Spinal cord (tissue), 10 donors: Measurements from ENCODE around the gene PDE4B. TPM values are rescaled to one million over a fixed set of nuclear protein-coding genes. Genes with fewer than 3 reads are reported as not detected.

Experiments
- DNase-seq, 6 donors: peaks; one replicate each; pipeline versions ENCODE4 v3.0.0 to v3.0.0-alpha.2; 2013 to 2015; ENCODE audit warnings: low spot score in 6 of 6, low read depth in 4 of 6
- H3K27ac ChIP-seq: one replicate; pipeline ENCODE4 v1.5.1; 2013; ENCODE audit warnings: low read depth, low read length, control low read depth
- H3K27me3 ChIP-seq: one replicate; pipeline ENCODE4 v1.6.1; 2013; ENCODE audit warnings: low read length; ENCODE audit not compliant: control insufficient read depth, insufficient read depth
- H3K36me3 ChIP-seq: one replicate; pipeline ENCODE4 v1.6.1; 2013; ENCODE audit warnings: low read length; ENCODE audit not compliant: control insufficient read depth, insufficient read depth
- H3K4me1 ChIP-seq: one replicate; pipeline ENCODE4 v1.6.1; 2013; ENCODE audit warnings: low read length; ENCODE audit not compliant: control insufficient read depth, insufficient read depth
- H3K4me3 ChIP-seq: one replicate; pipeline ENCODE4 v1.5.1; 2013; ENCODE audit warnings: low read depth, low read length, control low read depth
- H3K9me3 ChIP-seq: one replicate; pipeline ENCODE4 v1.6.1; 2013; ENCODE audit warnings: low read length; ENCODE audit not compliant: control insufficient read depth, insufficient read depth
- WGBS: methylation state at CpG from one replicate; pipeline ENCODE4 v1.1.5; 2013; ENCODE audit warnings: missing lambda C conversion rate; ENCODE audit not compliant: insufficient coverage; 5-methylcytosine and 5-hydroxymethylcytosine counted together
- polyA plus RNA-seq, 2 donors: library from polyadenylated mRNA; unstranded; fragments of 120-200 nt; gene quantifications; one replicate each; pipeline ENCODE4 v1.2.1, GENCODE V29; 2013; ENCODE audit not compliant: insufficient read length in 2 of 2
- total RNA-seq, 2 donors: library from RNA; depleted of rRNA in 1 of 2; stranded (reverse); fragments of 120-200 nt in 1 of 2; fragments of >200 nt in 1 of 2; gene quantifications; one replicate each; pipeline versions ENCODE4 v1.2.3 to v1.2.4, GENCODE V29; 2013 to 2014
- donor health status: healthy.

The PDE4B gene
- total and polyA plus RNA-seq, 4 donors = 57.7 to 181 (median 90.7) TPM

DNA sequence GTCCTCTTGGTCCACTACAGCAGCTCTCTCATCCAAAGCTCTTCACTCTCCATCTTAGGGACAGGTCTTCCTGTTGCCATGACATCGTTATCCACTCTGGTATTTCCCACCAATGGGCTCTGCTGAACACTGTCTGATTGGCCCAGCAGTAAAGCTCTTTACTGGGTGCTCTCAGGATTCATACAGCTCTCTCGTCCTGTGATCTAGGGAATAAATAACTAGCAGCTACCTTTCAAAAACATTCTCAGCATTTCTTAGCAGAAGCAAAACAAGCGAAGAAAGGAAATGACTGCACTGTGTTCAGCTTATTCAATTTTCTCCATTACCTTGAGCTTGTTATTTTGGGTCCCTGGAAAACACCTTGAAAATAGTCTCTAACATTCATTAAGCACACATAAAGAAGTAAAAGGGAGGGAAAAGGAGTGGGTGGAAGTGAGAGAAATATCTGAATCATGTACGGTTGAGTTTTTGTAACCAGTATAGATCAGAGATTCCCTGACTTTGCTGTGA is 577.8 kb downstream of the PDE4B start:
- Histone ChIP-seq H3K27me3 (no peaks in the 10 kb centered on the region), H3K27ac (no peak overlapping the region), H3K9me3 (no peaks in the 10 kb centered on the region), H3K4me1 (no peaks in the 10 kb centered on the region), H3K36me3 (peaks cover 17% of the 10 kb centered on the region), H3K4me3 (no peak overlapping the region)
- WGBS = 70% methylated on average over 2 of the region's 4 CpGs
- DNase-seq = no peak

DNA sequence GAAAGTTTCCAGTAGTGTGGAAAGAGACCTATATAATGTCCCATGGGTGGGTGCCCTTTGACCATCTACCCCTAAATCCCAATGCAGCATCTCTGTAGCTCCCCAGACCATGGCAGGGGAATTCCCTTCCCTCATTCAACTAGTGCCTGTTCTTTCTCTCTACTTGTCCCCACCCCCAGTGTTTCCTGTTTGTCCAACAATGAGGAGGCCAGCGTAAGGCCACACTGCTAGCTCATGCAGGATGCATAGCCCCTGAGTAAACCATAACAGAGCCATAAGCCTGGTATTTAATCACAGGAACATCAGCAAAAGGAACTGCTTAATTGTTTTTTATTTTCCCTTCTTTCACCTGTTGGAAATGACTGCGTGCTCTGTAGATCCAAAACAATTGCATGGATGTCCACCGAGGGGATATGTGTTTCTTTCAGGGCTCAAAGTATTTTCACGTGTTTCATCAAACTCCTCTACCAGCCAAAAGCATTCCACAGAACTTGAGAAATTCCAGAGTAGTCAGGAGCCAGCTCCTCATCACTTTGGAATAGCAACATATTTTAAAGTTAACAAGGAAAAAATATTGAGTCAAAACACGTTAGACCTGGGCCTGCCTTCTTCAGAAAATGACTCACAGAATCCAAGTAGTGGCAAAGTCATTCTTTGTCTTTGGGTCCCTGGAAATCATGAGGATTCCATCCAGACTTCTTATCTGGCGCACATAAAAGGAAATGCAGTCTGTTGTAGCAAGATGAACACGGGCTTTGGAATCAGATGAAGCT is 578.7 kb downstream of the PDE4B start:
- no peaks in the 10 kb centered on the region for H3K4me1 ChIP-seq
- 87% methylated on average over 6 of the region's 7 CpGs for WGBS
- H3K27me3 ChIP-seq = no peaks in the 10 kb centered on the region
- H3K9me3 ChIP-seq = no peaks in the 10 kb centered on the region
- no peak overlapping the region for H3K4me3 ChIP-seq
- DNase-seq = no peak
- H3K36me3 ChIP-seq = peaks cover 17% of the 10 kb centered on the region
- no peak overlapping the region for H3K27ac ChIP-seq

DNA sequence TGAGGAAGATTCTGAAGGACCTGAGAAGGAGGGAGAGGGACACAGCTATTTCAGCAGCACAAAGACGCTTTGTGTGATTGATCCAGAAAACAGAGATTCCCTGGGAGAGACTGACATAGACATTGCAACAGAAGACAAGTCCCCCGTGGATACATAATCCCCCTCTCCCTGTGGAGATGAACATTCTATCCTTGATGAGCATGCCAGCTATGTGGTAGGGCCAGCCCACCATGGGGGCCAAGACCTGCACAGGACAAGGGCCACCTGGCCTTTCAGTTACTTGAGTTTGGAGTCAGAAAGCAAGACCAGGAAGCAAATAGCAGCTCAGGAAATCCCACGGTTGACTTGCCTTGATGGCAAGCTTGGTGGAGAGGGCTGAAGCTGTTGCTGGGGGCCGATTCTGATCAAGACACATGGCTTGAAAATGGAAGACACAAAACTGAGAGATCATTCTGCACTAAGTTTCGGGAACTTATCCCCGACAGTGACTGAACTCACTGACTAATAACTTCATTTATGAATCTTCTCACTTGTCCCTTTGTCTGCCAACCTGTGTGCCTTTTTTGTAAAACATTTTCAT is 579.9 kb downstream of the PDE4B start:
- H3K4me3 ChIP-seq = no peak overlapping the region
- H3K4me1 ChIP-seq = no peaks in the 10 kb centered on the region
- WGBS = 94% methylated on average over 6 of the region's 6 CpGs
- peak overlapping the region; percentile 1 for H3K27ac ChIP-seq
- no peaks in the 10 kb centered on the region for H3K9me3 ChIP-seq
- H3K36me3 ChIP-seq = peaks cover 17% of the 10 kb centered on the region
- no peaks in the 10 kb centered on the region for H3K27me3 ChIP-seq
- no peak for DNase-seq

DNA sequence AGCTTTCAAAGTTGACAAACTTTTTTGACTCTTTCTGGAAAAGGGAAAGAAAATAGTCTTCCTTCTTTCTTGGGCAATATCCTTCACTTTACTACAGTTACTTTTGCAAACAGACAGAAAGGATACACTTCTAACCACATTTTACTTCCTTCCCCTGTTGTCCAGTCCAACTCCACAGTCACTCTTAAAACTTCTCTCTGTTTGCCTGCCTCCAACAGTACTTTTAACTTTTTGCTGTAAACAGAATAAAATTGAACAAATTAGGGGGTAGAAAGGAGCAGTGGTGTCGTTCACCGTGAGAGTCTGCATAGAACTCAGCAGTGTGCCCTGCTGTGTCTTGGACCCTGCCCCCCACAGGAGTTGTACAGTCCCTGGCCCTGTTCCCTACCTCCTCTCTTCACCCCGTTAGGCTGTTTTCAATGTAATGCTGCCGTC is 580.5 kb downstream of the PDE4B start:
- Histone ChIP-seq H3K27ac (peak overlapping the region; percentile 1), H3K4me3 (no peak overlapping the region)

DNA sequence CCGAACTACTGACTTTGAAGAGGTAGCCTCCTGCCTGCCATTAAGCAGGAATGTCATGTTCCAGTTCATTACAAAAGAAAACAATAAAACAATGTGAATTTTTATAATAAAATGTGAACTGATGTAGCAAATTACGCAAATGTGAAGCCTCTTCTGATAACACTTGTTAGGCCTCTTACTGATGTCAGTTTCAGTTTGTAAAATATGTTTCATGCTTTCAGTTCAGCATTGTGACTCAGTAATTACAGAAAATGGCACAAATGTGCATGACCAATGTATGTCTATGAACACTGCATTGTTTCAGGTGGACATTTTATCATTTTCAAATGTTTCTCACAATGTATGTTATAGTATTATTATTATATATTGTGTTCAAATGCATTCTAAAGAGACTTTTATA is 581.5 kb downstream of the PDE4B start:
- peaks cover 15% of the 10 kb centered on the region for H3K36me3 ChIP-seq
- H3K9me3 ChIP-seq = no peaks in the 10 kb centered on the region
- WGBS = 100% methylated on average over 1 of the region's 2 CpGs
- H3K4me1 ChIP-seq = no peaks in the 10 kb centered on the region
- H3K4me3 ChIP-seq = no peak overlapping the region
- no peaks in the 10 kb centered on the region for H3K27me3 ChIP-seq
- no peak for DNase-seq
- H3K27ac ChIP-seq = no peak overlapping the region

More for the DNA sequence above, 580.5 kb downstream of the PDE4B start:
- Histone ChIP-seq H3K27me3 (no peaks in the 10 kb centered on the region), H3K9me3 (no peaks in the 10 kb centered on the region), H3K4me1 (no peaks in the 10 kb centered on the region), H3K36me3 (peaks cover 17% of the 10 kb centered on the region)
- WGBS = 74% methylated on average over 3 of the region's 4 CpGs
- DNase-seq = no peak

DNA sequence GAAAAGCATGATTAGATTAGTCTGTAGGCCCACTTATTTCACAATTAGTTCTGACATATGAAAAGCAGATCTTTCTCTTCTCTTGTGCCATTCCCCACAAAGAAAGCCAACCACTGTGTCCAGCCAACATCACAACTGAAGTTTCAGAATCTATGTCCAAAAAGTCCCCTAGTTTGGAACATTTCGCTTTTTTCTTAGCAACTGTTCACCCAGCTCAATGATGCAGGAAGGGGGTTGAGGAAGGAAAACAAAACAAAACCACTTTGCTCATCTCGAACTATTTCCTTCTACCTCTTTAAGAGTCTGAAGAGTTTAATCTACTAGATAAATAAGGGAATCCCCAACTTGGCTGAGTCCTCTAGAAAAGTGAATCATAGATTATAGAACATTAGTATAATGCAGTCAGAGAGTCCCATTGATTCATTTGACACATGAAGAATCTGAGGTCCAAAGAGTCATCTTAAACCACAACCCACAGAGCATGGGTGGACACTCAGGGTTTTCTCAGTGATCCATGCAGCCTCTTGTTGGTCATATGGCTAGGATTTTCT is 581.9 kb downstream of the PDE4B start:
- Histone ChIP-seq H3K27me3 (no peaks in the 10 kb centered on the region), H3K4me1 (no peaks in the 10 kb centered on the region), H3K36me3 (peaks cover 13% of the 10 kb centered on the region), H3K9me3 (no peaks in the 10 kb centered on the region), H3K27ac (no peak overlapping the region), H3K4me3 (no peak overlapping the region)
- DNase-seq = peak in 1 of 6 donors; percentile 56
- no CpG with 5 or more reads among the region's 2 CpGs for WGBS

DNA sequence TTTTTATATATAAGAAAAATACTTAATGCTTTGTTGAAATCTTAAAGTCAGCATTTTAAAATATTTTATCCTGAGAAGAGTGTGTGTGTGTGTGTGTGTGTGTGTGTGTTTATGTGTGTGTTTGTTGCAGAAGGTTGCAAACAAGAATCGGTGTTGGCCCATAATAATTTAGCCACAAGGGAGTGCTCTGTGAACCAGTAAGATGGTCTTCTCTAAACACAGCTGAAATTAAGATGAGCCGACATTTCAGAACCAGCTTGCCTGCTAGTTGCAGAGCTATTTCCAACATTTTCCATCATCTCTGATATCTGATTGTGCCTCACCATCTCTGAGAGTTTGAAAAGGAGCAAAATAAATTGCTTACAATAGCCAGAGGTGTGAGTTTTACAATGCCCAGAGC is 582.4 kb downstream of the PDE4B start:
- H3K27ac ChIP-seq = no peak overlapping the region
- DNase-seq = no peak
- peaks cover 13% of the 10 kb centered on the region for H3K36me3 ChIP-seq
- no peak overlapping the region for H3K4me3 ChIP-seq
- no peaks in the 10 kb centered on the region for H3K4me1 ChIP-seq
- WGBS = 57% methylated on average over 1 of the region's 2 CpGs
- no peaks in the 10 kb centered on the region for H3K9me3 ChIP-seq
- no peaks in the 10 kb centered on the region for H3K27me3 ChIP-seq

DNA sequence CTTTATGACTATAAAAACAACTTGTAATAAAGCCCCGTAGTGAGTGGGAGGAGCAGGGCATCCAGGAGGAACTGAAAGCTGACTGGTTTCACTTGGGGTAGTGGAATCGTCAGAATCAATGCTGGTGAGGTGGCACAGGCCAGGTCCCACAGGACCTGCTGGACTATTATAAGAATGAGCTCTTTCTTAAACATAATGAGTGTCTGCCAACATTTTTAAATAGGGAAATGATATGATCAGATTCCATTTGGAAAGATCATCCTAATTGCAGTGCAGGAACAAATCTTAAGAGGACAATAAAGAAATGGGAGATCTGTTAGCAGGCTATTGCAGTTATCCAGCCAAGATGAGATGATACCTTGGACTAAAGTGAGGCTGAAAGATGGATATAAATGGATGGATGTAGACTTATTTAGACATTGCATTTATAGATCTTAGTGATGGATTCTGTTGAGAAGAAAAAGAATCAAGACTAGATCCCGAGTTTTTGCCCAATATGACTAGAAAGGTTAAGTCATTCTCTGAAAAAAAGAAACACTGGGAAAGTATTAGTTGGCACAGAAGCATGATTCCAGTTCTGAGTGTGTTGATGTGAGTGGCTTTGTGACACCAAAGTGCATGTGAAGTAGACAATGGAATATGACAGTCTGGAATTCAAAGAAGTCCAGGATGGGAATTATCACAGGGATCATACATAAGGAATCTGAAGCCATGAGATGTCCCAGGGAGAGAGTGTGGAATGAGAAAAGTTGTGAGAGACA is 587.9 kb downstream of the PDE4B start:
- Histone ChIP-seq H3K27me3 (no peaks in the 10 kb centered on the region), H3K4me1 (no peaks in the 10 kb centered on the region), H3K27ac (no peak overlapping the region), H3K36me3 (no peaks in the 10 kb centered on the region), H3K4me3 (no peak overlapping the region), H3K9me3 (no peaks in the 10 kb centered on the region)
- no peak for DNase-seq
- 100% methylated on average over 1 of the region's 3 CpGs for WGBS

DNA sequence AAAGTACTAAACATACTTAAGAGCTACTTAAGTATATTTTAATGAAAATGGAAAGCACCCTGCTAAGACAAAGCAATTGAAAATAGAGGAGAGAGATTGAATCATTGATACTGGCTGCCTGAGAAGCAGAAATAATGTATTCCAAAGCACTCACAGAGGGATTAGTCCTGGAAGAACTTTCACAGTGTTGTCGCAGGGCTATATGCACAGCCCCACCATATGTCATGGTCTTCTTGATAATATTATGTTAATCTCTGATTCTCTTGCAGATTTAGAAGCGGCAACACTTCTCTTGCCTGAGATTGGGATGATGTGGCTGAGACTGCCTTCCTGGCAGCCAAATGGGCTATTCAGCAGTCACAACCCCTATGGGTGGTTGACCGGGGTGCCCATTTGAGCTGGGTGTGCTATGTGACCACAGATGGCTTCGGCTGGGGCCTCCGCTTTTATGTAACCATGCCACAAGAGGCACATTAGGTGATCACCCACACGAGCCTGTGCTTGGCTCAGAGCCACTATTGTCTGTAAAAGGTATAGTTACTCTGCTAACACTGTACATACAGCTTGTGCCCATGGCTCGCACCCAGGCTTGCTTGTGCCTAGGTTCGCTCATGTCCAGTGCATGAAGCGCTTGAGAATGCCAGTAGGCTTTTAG is 589.1 kb downstream of the PDE4B start:
- H3K4me3 ChIP-seq = no peak overlapping the region
- no peaks in the 10 kb centered on the region for H3K36me3 ChIP-seq
- no peaks in the 10 kb centered on the region for H3K4me1 ChIP-seq
- H3K27ac ChIP-seq = no peak overlapping the region
- H3K9me3 ChIP-seq = no peaks in the 10 kb centered on the region
- no peaks in the 10 kb centered on the region for H3K27me3 ChIP-seq
- peak in 1 of 6 donors; percentile 74 for DNase-seq
- WGBS = 82% methylated on average over 5 of the region's 9 CpGs
